ENCODE measurements around the gene LDLRAD4.

The LDLRAD4 gene

GRCh38 chr18:13401404-13401803, 182.8 kb downstream of the LDLRAD4 start:
- no peak for DNase-seq (ENCODE audit: low read depth, low spot score)
- no peaks in the 10 kb centered on the region for H3K36me3 ChIP-seq (ENCODE audit: insufficient read depth, low read length)
- TF ChIP-seq EZH2 (IDR thresholded peaks at IDR 0.05) (no peak), FOXP2 (optimal IDR thresholded peaks at IDR 0.05; ENCODE audit: control extremely low read depth, extremely low read length, insufficient read depth) (no peak), POLR2AphosphoS5 (IDR thresholded peaks at IDR 0.05; ENCODE audit: borderline replicate concordance, low read depth, low read length) (no peak)
- H3K27ac ChIP-seq = no peak overlapping the region
- no peak overlapping the region for H3K9ac ChIP-seq (ENCODE audit: insufficient read length)
- no peaks in the 10 kb centered on the region for H3K9me3 ChIP-seq (ENCODE audit: low read depth, low read length)
- H3K4me3 ChIP-seq = no peak overlapping the region

- Histone ChIP-seq H3K36me3 (ENCODE audit: insufficient read depth, low read length) (no peaks in the 10 kb centered on the region), H3K9me3 (ENCODE audit: low read depth, low read length) (no peaks in the 10 kb centered on the region), H3K4me3 (no peak overlapping the region), H3K9ac (ENCODE audit: insufficient read length) (no peak overlapping the region), H3K27ac (no peak overlapping the region)
- no peak for DNase-seq (ENCODE audit: low read depth, low spot score)
- TF ChIP-seq FOXP2 (optimal IDR thresholded peaks at IDR 0.05; ENCODE audit: control extremely low read depth, extremely low read length, insufficient read depth) (no peak), EZH2 (IDR thresholded peaks at IDR 0.05) (no peak), POLR2AphosphoS5 (IDR thresholded peaks at IDR 0.05; ENCODE audit: borderline replicate concordance, low read depth, low read length) (no peak)
These were observed 183.3 kb downstream of the LDLRAD4 start for GRCh38 chr18:13401826-13402225.

- no peaks in the 10 kb centered on the region for H3K9me3 ChIP-seq (ENCODE audit: low read depth, low read length)
- no peak for TF ChIP-seq POLR2AphosphoS5 (IDR thresholded peaks at IDR 0.05; ENCODE audit: borderline replicate concordance, low read depth, low read length)
- no peak for TF ChIP-seq FOXP2 (optimal IDR thresholded peaks at IDR 0.05; ENCODE audit: control extremely low read depth, extremely low read length, insufficient read depth)
- TF ChIP-seq EZH2 (IDR thresholded peaks at IDR 0.05) = no peak
- no peak for DNase-seq (ENCODE audit: low read depth, low spot score)
- H3K9ac ChIP-seq (ENCODE audit: insufficient read length) = no peak overlapping the region
- H3K36me3 ChIP-seq (ENCODE audit: insufficient read depth, low read length) = no peaks in the 10 kb centered on the region
- no peak overlapping the region for H3K27ac ChIP-seq
- H3K4me3 ChIP-seq = no peak overlapping the region
These were observed 185.4 kb downstream of the LDLRAD4 start for GRCh38 chr18:13403786-13404549.

GRCh38 chr18:13405305-13406038, 186.9 kb downstream of the LDLRAD4 start:
- TF ChIP-seq FOXP2 (optimal IDR thresholded peaks at IDR 0.05; ENCODE audit: control extremely low read depth, extremely low read length, insufficient read depth) (no peak), POLR2AphosphoS5 (IDR thresholded peaks at IDR 0.05; ENCODE audit: borderline replicate concordance, low read depth, low read length) (no peak), EZH2 (IDR thresholded peaks at IDR 0.05) (no peak)
- H3K9ac ChIP-seq (ENCODE audit: insufficient read length) = no peak overlapping the region
- DNase-seq (ENCODE audit: low read depth, low spot score) = no peak
- H3K4me3 ChIP-seq = no peak overlapping the region
- H3K9me3 ChIP-seq (ENCODE audit: low read depth, low read length) = no peaks in the 10 kb centered on the region
- no peaks in the 10 kb centered on the region for H3K36me3 ChIP-seq (ENCODE audit: insufficient read depth, low read length)
- no peak overlapping the region for H3K27ac ChIP-seq

GRCh38 chr18:13406049-13406615, 187.6 kb downstream of the LDLRAD4 start:
- Histone ChIP-seq H3K9ac (ENCODE audit: insufficient read length) (no peak overlapping the region), H3K9me3 (ENCODE audit: low read depth, low read length) (no peaks in the 10 kb centered on the region), H3K4me3 (no peak overlapping the region), H3K27ac (no peak overlapping the region), H3K36me3 (ENCODE audit: insufficient read depth, low read length) (no peaks in the 10 kb centered on the region)
- TF ChIP-seq POLR2AphosphoS5 (IDR thresholded peaks at IDR 0.05; ENCODE audit: borderline replicate concordance, low read depth, low read length) = no peak
- no peak for TF ChIP-seq FOXP2 (optimal IDR thresholded peaks at IDR 0.05; ENCODE audit: control extremely low read depth, extremely low read length, insufficient read depth)
- TF ChIP-seq EZH2 (IDR thresholded peaks at IDR 0.05) = no peak
- no peak for DNase-seq (ENCODE audit: low read depth, low spot score)

GRCh38 chr18:13406736-13407135, 188.2 kb downstream of the LDLRAD4 start:
- DNase-seq (ENCODE audit: low read depth, low spot score) = no peak
- Histone ChIP-seq H3K4me3 (no peak overlapping the region), H3K9ac (ENCODE audit: insufficient read length) (no peak overlapping the region), H3K9me3 (ENCODE audit: low read depth, low read length) (no peaks in the 10 kb centered on the region), H3K36me3 (ENCODE audit: insufficient read depth, low read length) (no peaks in the 10 kb centered on the region), H3K27ac (no peak overlapping the region)
- TF ChIP-seq EZH2 (IDR thresholded peaks at IDR 0.05) (no peak), POLR2AphosphoS5 (IDR thresholded peaks at IDR 0.05; ENCODE audit: borderline replicate concordance, low read depth, low read length) (no peak), FOXP2 (optimal IDR thresholded peaks at IDR 0.05; ENCODE audit: control extremely low read depth, extremely low read length, insufficient read depth) (no peak)

GRCh38 chr18:13407484-13407883, 188.9 kb downstream of the LDLRAD4 start:
- Histone ChIP-seq H3K9me3 (ENCODE audit: low read depth, low read length) (no peaks in the 10 kb centered on the region), H3K27ac (no peak overlapping the region), H3K9ac (ENCODE audit: insufficient read length) (no peak overlapping the region), H3K4me3 (no peak overlapping the region), H3K36me3 (ENCODE audit: insufficient read depth, low read length) (no peaks in the 10 kb centered on the region)
- no peak for DNase-seq (ENCODE audit: low read depth, low spot score)
- TF ChIP-seq EZH2 (IDR thresholded peaks at IDR 0.05) = no peak
- TF ChIP-seq FOXP2 (optimal IDR thresholded peaks at IDR 0.05; ENCODE audit: control extremely low read depth, extremely low read length, insufficient read depth) = no peak
- TF ChIP-seq POLR2AphosphoS5 (IDR thresholded peaks at IDR 0.05; ENCODE audit: borderline replicate concordance, low read depth, low read length) = no peak

- no peak overlapping the region for H3K4me3 ChIP-seq
- no peak overlapping the region for H3K27ac ChIP-seq
- TF ChIP-seq EZH2 (IDR thresholded peaks at IDR 0.05) (no peak), FOXP2 (optimal IDR thresholded peaks at IDR 0.05; ENCODE audit: control extremely low read depth, extremely low read length, insufficient read depth) (no peak), POLR2AphosphoS5 (IDR thresholded peaks at IDR 0.05; ENCODE audit: borderline replicate concordance, low read depth, low read length) (no peak)
- no peak for DNase-seq (ENCODE audit: low read depth, low spot score)
- no peak overlapping the region for H3K9ac ChIP-seq (ENCODE audit: insufficient read length)
- no peaks in the 10 kb centered on the region for H3K9me3 ChIP-seq (ENCODE audit: low read depth, low read length)
- H3K36me3 ChIP-seq (ENCODE audit: insufficient read depth, low read length) = no peaks in the 10 kb centered on the region
These were observed 190.5 kb downstream of the LDLRAD4 start for GRCh38 chr18:13409026-13409425.

All from SK-N-MC (cell line).